DMS79 (cell line): ENCODE measurements around the gene VPS16.

Source experiments
- DNase-seq: peaks from one replicate; lab custom pipeline; 2025; lab: John Stamatoyannopoulos, UW

Gene VPS16

GRCh38 chr20:2900845-2901592 is 60.5 kb downstream of the VPS16 start:
- no peak for DNase-seq

- no peak for DNase-seq
These were observed 61.7 kb downstream of the VPS16 start for GRCh38 chr20:2902291-2902690.

- no peak for DNase-seq
These were observed 62.3 kb downstream of the VPS16 start for GRCh38 chr20:2902818-2903217.

- no peak for DNase-seq
These were observed 63.1 kb downstream of the VPS16 start for GRCh38 chr20:2903686-2904085.

- no peak for DNase-seq
These were observed 67.0 kb downstream of the VPS16 start for GRCh38 chr20:2907519-2907918.

- DNase-seq, result no peak
These were observed 69.4 kb downstream of the VPS16 start for GRCh38 chr20:2909953-2910352.

GRCh38 chr20:2911200-2911599 is 70.7 kb downstream of the VPS16 start:
- no peak for DNase-seq

- no peak for DNase-seq
These were observed 73.6 kb downstream of the VPS16 start for GRCh38 chr20:2914160-2914559.
